B cell (primary cell): ENCODE results near the gene ZNF462. TPM values are rescaled to one million over a fixed set of nuclear protein-coding genes. Genes with fewer than 3 reads are reported as not detected.

ENCODE experiments used
- ATAC-seq: fragments of 200-7000 bp; cut with Tn5 transposase; one replicate; pipeline ENCODE4 v1.10.0; 2021; ENCODE audit warnings: low read depth, mild to moderate bottlenecking, moderate number of reproducible peaks, moderate library complexity
- CTCF ChIA-PET: fragments of 350-600 bp; sonication (Branson Sonifier 250); formaldehyde crosslinking; loops from one replicate; lab custom pipeline; 2021; ENCODE audit warnings: antibody characterized with exemption, inconsistent platforms; lab: Charles Lee
- POLR2A ChIA-PET: fragments of 350-600 bp; sonication (Branson Sonifier 250); formaldehyde crosslinking; loops from one replicate; lab custom pipeline; 2021; ENCODE audit warnings: antibody characterized with exemption; lab: Charles Lee
- DNase-seq: peaks from one replicate; pipeline ENCODE4 v3.0.0; 2013
- H2AFZ ChIP-seq: 2 replicates; pipeline ENCODE4 v1.6.1; 2012; ENCODE audit warnings: mild to moderate bottlenecking, low read depth, low read length; ENCODE audit not compliant: insufficient read depth, poor library complexity, severe bottlenecking
- H3K27ac ChIP-seq, 2 donors: 1 replicate in 1 of 2; 2 replicates in 1 of 2; pipeline ENCODE4 v1.5.1; 2012 to 2013; ENCODE audit warnings: low read length in 2 of 2, mild to moderate bottlenecking in 2 of 2, moderate library complexity in 1 of 2
- H3K27me3 ChIP-seq, 4 experiments: fragments of 200-600 bp in 1 of 4; sonication (generic) in 1 of 4; replicated peaks in 1 of 4; 1 replicate in 2 of 4; 2 replicates in 2 of 4; pipeline versions ENCODE4 v1.6.1 to v1.7.0; 2013 to 2016; ENCODE audit warnings: low read length in 3 of 4, mild to moderate bottlenecking in 2 of 4, mixed read lengths in 1 of 4, moderate library complexity in 1 of 4; ENCODE audit not compliant: insufficient read depth in 4 of 4, control insufficient read depth in 3 of 4; ENCODE audit errors: control extremely low read depth in 1 of 4
- H3K36me3 ChIP-seq, 2 experiments: replicated peaks in 1 of 2; 1 replicate in 1 of 2; 2 replicates in 1 of 2; pipeline versions ENCODE4 v1.6.1 to v1.7.1; 2013; ENCODE audit warnings: low read length in 1 of 2; ENCODE audit not compliant: insufficient read depth in 2 of 2, control insufficient read depth in 1 of 2; ENCODE audit errors: control extremely low read depth in 1 of 2, extremely low read depth in 1 of 2
- H3K4me1 ChIP-seq, 2 donors: fragments of 200-600 bp in 1 of 2; sonication (generic) in 1 of 2; 1 replicate in 1 of 2; 2 replicates in 1 of 2; pipeline versions ENCODE4 v1.5.1 to v1.6.1; 2013 to 2017; ENCODE audit warnings: low read length in 2 of 2; ENCODE audit not compliant: control insufficient read depth in 2 of 2, insufficient read depth in 2 of 2
- H3K4me2 ChIP-seq: replicated peaks from 2 replicates; pipeline ENCODE3; 2012; ENCODE audit warnings: mild to moderate bottlenecking, low read depth, low read length; ENCODE audit not compliant: poor library complexity, severe bottlenecking
- H3K4me3 ChIP-seq, 5 experiments: fragments of 200-600 bp in 1 of 5; sonication (generic) in 1 of 5; 1 replicate in 3 of 5; 2 replicates in 2 of 5; pipeline versions ENCODE4 v1.5.1 to v1.7.0; 2011 to 2016; ENCODE audit warnings: low read length in 4 of 5, mild to moderate bottlenecking in 4 of 5, low read depth in 2 of 5, control low read depth in 1 of 5, moderate library complexity in 1 of 5; ENCODE audit not compliant: insufficient read depth in 1 of 5; ENCODE audit errors: control extremely low read depth in 1 of 5, extremely low read depth in 1 of 5
- H3K79me2 ChIP-seq: fragments of 200-600 bp; sonication (generic); one replicate; pipeline ENCODE4 v1.6.0; 2016; ENCODE audit warnings: low read length; ENCODE audit not compliant: control insufficient read depth, insufficient read depth
- H3K9ac ChIP-seq: fragments of 200-600 bp; sonication (generic); 2 replicates; pipeline ENCODE4 v1.6.1; 2017; ENCODE audit warnings: mild to moderate bottlenecking, low read length, moderate library complexity
- H3K9me3 ChIP-seq, 3 donors: one replicate each; pipeline versions ENCODE4 v1.6.1 to v1.7.1; 2013; ENCODE audit warnings: low read length in 2 of 3; ENCODE audit not compliant: control insufficient read depth in 2 of 3, insufficient read depth in 1 of 3; ENCODE audit errors: control extremely low read depth in 1 of 3
- H4K20me1 ChIP-seq: 2 replicates; pipeline ENCODE4 v1.6.0; 2012; ENCODE audit warnings: mild to moderate bottlenecking, low read length; ENCODE audit not compliant: insufficient read depth, control insufficient read depth, poor library complexity, severe bottlenecking
- H3K27ac Mint-ChIP-seq: one replicate; pipeline ENCODE4 v1.8.0; 2021; ENCODE audit warnings: mixed read lengths
- H3K27me3 Mint-ChIP-seq: one replicate; pipeline ENCODE4 v1.8.0; 2021; ENCODE audit warnings: mixed read lengths
- H3K4me1 Mint-ChIP-seq: one replicate; pipeline ENCODE4 v1.8.0; 2021; ENCODE audit warnings: mixed read lengths
- H3K4me3 Mint-ChIP-seq: one replicate; pipeline ENCODE4 v1.8.0; 2021; ENCODE audit warnings: mixed read lengths
- H3K9me3 Mint-ChIP-seq: one replicate; pipeline ENCODE4 v1.8.0; 2022; ENCODE audit warnings: mixed read lengths; ENCODE audit not compliant: insufficient read depth
- EZH2 ChIP-seq: IDR thresholded peaks from 2 replicates; pipeline ENCODE4 v1.6.1; 2012; ENCODE audit warnings: borderline replicate concordance, low read depth, mild to moderate bottlenecking, moderate library complexity, low read length; ENCODE audit not compliant: insufficient read depth, poor library complexity, severe bottlenecking
- WGBS: methylation state at CpG from one replicate; pipeline ENCODE4 v1.1.5; 2013; ENCODE audit warnings: missing lambda C conversion rate; ENCODE audit not compliant: insufficient coverage; 5-methylcytosine and 5-hydroxymethylcytosine counted together
- intact Hi-C: fragments of 100-400 bp; cut with micrococcal nuclease; formaldehyde crosslinking; loops from one replicate; pipeline ENCODE4 v1.10.0; 2022
- polyA plus RNA-seq: library from polyadenylated mRNA; depleted of rRNA; stranded (reverse); fragments of >200 nt; gene quantifications from 2 replicates; pipeline ENCODE4 v1.2.3, GENCODE V29; 2012
- total RNA-seq, 2 donors: library from RNA; stranded (reverse); fragments of 120-200 nt in 1 of 2; gene quantifications; 1 replicate in 1 of 2; 2 replicates in 1 of 2; pipeline versions ENCODE4 v1.2.3 to v1.2.4, GENCODE V29; 2013 to 2022
- TF ChIP-seq, protein P1 (sequence below): fragments of 200-600 bp; IDR thresholded peaks from one replicate; pipeline ENCODE4 v1.8.0; 2022; ENCODE audit warnings: antibody characterized with exemption, mild to moderate bottlenecking

ZNF462 gene
- total and polyA plus RNA-seq, 2 donors (not counting 1 experiment from before 2014, with no cell fraction given): not detected

DNA sequence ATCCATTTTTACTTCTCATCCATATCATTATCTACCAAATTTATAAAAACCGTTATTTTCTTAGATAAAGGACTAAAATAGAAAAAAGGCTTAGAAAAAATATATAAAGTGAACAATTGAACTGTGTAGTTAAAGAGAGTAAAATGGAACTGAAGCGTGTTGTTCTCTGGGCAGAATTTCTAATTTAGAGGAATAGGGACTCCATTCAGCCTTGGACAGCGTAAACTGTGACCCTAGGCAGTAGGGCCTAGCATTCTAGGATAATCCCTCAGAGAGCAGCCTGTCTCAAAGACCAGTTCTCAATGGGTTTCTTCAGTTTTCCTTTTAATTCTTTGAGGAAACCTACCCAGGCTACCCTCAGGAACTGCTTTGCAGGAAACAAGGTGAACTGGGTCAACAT, 11.1 kb downstream of the ZNF462 start:
- Mint-ChIP-seq H3K4me3 (no peak overlapping the region), H3K4me1 (no peaks in the 10 kb centered on the region), H3K9me3 (no peaks in the 10 kb centered on the region), H3K27me3 (no peaks in the 10 kb centered on the region), H3K27ac (no peak overlapping the region)
- Histone ChIP-seq H3K4me1 (no peaks in the 10 kb centered on the region), H3K4me3 (no peak overlapping the region), H3K27ac (no peak overlapping the region), H3K9ac (no peak overlapping the region), H3K27me3 (no peaks in the 10 kb centered on the region), H3K4me2 (no peak overlapping the region), H2AFZ (no peak overlapping the region), H3K36me3 (no peaks in the 10 kb centered on the region), H3K79me2 (no peaks in the 10 kb centered on the region), H4K20me1 (no peaks in the 10 kb centered on the region), H3K9me3 (no peaks in the 10 kb centered on the region)
- ChIA-PET POLR2A (no interaction called here), CTCF (no interaction called here)
- ATAC-seq: no peak
- no peak for DNase-seq
- intact Hi-C loops: no loop called here
- TF ChIP-seq, protein P1, sequence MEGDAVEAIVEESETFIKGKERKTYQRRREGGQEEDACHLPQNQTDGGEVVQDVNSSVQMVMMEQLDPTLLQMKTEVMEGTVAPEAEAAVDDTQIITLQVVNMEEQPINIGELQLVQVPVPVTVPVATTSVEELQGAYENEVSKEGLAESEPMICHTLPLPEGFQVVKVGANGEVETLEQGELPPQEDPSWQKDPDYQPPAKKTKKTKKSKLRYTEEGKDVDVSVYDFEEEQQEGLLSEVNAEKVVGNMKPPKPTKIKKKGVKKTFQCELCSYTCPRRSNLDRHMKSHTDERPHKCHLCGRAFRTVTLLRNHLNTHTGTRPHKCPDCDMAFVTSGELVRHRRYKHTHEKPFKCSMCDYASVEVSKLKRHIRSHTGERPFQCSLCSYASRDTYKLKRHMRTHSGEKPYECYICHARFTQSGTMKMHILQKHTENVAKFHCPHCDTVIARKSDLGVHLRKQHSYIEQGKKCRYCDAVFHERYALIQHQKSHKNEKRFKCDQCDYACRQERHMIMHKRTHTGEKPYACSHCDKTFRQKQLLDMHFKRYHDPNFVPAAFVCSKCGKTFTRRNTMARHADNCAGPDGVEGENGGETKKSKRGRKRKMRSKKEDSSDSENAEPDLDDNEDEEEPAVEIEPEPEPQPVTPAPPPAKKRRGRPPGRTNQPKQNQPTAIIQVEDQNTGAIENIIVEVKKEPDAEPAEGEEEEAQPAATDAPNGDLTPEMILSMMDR: no peak
- no peak for TF ChIP-seq EZH2
- WGBS: 79% methylated on average over 2 of the region's 3 CpGs

DNA sequence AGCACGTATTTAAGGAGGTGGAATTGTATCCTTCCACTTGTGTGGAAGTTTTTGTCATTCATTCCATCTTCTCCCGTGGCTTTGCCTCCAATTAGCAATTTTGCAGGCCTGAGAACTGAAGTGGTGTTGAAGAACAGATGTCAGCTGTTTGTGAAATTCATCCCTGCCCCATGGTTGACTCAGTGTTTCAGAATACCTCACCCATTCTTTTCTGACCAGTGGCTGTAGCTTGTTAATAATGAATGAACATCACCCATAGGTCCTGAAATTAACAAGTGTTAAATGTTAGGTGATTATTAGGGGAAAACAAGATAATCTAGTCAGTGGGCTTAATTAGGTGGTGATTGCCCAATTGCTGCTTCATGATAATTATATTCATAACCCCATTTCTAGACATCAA, 11.7 kb downstream of the ZNF462 start:
- Mint-ChIP-seq H3K4me3 (no peak overlapping the region), H3K27ac (no peak overlapping the region), H3K27me3 (no peaks in the 10 kb centered on the region), H3K9me3 (no peaks in the 10 kb centered on the region), H3K4me1 (no peaks in the 10 kb centered on the region)
- CTCF ChIA-PET: no interaction called here
- Histone ChIP-seq H3K4me2 (no peak overlapping the region), H3K9ac (no peak overlapping the region), H3K36me3 (no peaks in the 10 kb centered on the region), H3K79me2 (no peaks in the 10 kb centered on the region), H3K9me3 (no peaks in the 10 kb centered on the region), H3K4me1 (no peaks in the 10 kb centered on the region), H3K27ac (no peak overlapping the region), H3K4me3 (no peak overlapping the region), H2AFZ (no peak overlapping the region), H4K20me1 (no peaks in the 10 kb centered on the region), H3K27me3 (no peaks in the 10 kb centered on the region)
- POLR2A ChIA-PET: no interaction called here
- TF ChIP-seq EZH2: no peak
- DNase-seq (no peak), ATAC-seq (no peak)
- intact Hi-C loops: no loop called here
- no CpG with 5 or more reads among the region's 2 CpGs for WGBS
